Body of pancreas (tissue), 4 donors: Measurements from ENCODE around the gene DCT.

Experiments used
- POLR2A ChIP-seq, 3 donors: fragments of 450-650 bp; IDR thresholded peaks; one replicate each; pipeline ENCODE4 v1.6.1; 2016; ENCODE audit warnings: antibody characterized with exemption in 3 of 3, mild to moderate bottlenecking in 2 of 3
- TF ChIP-seq, protein P1 (sequence below), 7 experiments: fragments of 450-650 bp in 4 of 7; fragments of 200-600 bp in 3 of 7; sonication (generic) in 3 of 7; IDR thresholded peaks; one replicate each; pipeline ENCODE4 v1.5.1; 2016 to 2019; ENCODE audit warnings: antibody characterized with exemption in 7 of 7

DNA sequence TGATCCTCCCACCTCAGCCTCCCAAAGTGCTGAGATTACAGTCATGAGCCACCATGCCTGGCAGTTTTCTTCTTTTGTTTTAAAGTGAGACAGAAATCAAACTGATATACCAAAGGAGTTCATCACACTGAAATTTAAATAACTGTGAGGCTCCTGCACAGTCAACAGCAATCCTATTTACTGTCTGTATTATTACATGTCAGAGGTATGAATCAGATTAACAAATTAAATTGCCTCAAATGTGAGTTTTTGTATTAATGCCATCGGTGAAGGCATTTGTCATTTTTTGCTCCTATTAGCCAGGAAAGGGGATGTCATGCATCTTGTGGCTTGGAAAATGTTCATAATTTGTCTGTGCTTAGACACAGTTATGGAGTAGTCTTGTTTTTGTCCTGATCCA lies 20.4 kb downstream of the DCT start:
- TF ChIP-seq, protein P1, sequence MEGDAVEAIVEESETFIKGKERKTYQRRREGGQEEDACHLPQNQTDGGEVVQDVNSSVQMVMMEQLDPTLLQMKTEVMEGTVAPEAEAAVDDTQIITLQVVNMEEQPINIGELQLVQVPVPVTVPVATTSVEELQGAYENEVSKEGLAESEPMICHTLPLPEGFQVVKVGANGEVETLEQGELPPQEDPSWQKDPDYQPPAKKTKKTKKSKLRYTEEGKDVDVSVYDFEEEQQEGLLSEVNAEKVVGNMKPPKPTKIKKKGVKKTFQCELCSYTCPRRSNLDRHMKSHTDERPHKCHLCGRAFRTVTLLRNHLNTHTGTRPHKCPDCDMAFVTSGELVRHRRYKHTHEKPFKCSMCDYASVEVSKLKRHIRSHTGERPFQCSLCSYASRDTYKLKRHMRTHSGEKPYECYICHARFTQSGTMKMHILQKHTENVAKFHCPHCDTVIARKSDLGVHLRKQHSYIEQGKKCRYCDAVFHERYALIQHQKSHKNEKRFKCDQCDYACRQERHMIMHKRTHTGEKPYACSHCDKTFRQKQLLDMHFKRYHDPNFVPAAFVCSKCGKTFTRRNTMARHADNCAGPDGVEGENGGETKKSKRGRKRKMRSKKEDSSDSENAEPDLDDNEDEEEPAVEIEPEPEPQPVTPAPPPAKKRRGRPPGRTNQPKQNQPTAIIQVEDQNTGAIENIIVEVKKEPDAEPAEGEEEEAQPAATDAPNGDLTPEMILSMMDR (IDR thresholded peaks at IDR 0.05), result no peak
- TF ChIP-seq POLR2A (IDR thresholded peaks at IDR 0.05), result no peak
